ENCODE measurements around the gene CTRL.

- TF ChIP-seq CTCF (IDR thresholded peaks at IDR 0.05) (no peak), POLR2A (IDR thresholded peaks at IDR 0.05) (no peak)
Observed at GRCh38 chr16:67940446-67941089, 8.9 kb upstream of the CTRL start.

Data from adrenal gland (tissue), 5 donors.